Measurements from ENCODE around the gene AP3B2.
"Not testable (repeated sequence)": the region's sequence is repeated elsewhere in the genome, so short reads cannot be mapped to it uniquely, and the experiment has no call there.

AP3B2 gene

DNA sequence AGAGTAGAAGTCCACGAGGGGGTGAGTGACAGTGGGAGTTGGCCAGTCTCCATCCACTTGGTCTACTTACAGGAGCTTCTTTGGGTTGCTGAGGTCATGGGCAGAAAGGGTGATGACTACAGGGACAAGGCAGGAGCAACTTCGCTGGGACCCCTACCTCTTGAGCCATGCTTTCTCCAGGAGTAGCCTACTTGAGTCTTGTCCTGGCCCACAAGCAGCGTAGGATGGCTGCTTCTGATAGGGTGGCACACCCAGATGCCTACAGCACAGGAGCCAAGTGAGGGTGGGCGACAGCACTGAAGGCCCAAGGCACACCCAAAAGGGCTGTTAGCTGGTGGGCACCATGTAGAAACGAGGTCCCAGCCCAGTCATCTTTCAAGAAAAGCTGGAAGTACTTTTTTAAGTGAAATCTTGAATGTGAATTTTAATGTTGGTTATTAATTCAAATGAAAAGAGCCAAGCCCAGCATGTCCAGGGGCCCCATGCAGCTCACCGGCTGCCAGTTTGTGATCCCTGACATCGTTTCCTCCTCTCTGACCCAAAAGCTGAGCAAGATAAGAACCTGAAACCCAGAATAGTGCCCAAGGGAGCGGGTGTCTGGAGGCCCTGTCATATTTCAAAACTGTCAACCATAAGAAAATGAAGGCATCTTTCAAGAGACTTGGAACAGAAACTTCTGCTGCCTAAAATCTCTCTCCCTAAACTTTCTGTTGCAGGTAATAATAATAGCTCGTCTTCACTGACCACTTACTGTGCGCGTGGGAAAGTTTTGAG, 60.3 kb downstream of the AP3B2 start:
- DNase-seq (ENCODE audit: low read depth), result no peak

DNA sequence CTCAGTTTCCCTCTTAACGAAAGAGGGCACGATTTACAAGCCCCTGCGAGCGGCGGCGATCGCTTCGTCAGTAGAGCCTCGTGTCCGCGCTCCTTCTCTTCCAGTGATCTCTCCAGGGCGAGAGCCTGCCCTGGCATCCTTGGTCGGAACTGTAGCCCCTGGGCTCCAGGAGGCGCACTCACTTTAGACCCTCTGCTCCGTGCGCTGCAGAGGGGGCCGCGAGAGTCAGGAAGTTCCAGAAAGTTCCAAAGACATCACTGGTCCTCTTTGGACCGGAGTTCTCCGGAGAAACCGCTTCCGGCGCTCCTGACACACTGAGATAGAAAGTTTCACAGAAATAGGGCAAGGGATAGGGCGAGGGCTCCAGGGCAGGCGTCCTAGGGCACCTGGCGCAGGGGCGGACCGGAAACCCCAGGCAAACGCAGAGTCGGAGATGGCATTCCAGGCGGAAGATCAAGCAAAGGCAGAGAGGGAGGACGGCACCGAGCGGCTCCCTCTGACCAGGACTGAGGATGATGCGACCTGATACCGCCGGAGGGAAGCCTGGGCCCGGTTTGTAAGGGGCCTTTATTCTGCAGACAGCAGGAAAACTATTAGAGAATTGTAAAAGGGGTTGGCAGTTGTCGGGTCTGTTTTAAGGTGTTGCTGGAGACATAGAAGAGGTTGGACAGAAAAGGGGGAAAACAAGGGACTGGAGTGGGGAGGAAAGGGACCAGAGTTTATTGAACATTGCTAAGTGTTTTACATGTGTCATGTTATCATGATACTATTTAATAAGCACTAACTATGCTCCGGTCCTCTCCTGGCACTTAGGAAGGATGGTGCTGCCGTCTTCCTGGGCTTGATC, 61.2 kb downstream of the AP3B2 start:
- DNase-seq (ENCODE audit: low read depth), result no peak

DNA sequence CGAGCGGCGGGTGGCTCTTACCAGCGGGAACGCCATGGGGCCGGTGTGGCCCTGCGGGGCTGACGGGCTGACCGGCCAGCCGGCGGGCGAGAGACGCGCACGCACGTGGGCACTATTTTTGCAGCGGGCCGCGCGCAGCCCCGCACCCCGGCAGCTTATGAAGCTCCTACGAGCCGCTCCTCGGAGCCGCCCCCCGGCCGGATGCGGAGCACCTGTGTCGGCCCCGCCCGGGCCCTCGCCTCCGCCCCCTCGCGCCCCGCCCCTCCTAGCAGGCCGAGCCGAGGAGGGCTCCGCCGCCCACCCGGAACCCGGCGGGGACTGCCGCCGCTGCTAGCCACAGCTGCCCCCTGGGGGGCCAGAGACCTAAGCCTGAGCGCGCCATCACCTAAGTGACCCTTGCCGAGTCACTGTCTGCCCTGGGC, 61.8 kb downstream of the AP3B2 start:
- no peak for DNase-seq (ENCODE audit: low read depth)

DNA sequence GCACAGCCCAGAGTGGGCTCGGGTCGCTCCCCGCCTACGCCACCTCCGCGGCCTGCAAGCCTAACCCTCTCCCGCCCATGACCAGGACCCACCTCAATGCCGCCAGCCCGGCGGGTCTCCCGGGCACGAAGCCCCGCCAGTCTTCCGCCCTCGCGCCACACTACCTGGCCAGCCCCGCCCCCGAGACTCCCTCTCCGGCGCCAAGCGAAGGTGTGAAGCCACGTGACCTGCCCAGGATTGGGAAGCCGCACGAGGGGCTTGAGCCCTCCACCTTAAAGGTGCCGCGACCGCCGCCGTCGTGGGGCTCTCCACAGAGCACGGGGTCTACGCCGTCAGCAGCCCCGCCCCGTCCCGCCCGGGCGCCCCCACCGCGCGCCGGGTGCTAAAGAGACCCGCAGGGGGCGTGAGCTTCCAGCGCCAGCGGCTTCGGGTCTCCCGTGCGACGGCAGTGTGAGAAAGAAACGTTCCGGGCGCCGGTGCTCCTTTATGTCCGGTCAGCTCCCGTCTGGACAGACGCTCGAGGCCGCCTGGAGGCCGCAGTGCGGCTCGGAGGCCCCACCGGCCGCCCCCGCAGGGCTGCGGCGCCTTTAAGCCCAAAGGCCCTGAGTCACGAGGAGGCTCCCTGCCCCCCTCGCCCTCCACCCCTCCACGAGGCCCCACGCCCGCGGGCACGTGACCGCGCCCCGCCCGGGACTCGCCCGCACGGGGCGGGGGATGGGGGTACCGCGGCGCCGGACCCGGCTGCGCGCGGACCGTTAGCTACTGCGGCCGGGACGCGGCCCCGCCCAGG, 62.4 kb downstream of the AP3B2 start, which contains the start of gene CPEB1:
CPEB1 (minus strand) TSS at position 319 of the 790 bp plus-strand sequence. CDS start 18,904 bp downstream, outside the sequence.
- peak; percentile 28 for DNase-seq (ENCODE audit: low read depth)

DNA sequence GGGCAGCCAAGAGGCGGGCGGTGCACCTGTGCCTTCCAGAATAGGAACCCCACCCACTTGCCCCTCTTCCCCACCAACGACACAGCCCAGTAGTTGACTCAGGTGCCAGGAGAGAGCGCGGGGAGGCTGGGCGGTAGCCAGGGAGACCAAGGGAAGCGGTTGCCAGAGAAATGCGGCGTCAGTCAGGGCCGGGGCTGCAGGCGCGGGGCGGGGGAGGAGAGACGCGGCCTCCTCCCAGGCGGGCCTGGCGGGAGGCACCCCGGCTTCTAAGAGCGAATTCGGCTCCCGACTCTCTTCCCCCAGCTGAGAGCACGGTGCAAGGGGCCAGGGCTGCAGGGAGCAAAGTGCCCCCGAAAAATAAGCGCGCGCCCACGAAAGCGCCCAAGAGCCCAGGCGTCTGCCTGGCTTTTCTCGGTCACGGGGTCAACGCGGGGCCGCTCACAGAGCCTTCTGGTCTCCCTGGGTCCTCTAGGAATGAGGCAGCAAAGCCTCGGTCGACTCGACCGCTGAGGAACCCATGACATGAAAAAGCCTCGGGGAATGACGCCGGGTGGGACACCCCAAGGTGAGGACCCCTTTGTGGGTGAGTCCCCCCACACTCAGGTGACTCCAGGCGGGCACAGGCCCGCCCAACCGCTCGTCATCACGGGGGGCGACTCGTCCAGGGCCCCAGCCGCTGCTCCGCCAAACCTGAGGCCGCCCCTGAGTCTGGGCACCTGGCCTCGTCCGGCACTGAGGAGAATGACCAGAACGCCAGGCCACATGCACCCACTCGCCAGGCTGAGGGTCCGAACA, 63.2 kb downstream of the AP3B2 start:
- no peak for DNase-seq (ENCODE audit: low read depth)

DNA sequence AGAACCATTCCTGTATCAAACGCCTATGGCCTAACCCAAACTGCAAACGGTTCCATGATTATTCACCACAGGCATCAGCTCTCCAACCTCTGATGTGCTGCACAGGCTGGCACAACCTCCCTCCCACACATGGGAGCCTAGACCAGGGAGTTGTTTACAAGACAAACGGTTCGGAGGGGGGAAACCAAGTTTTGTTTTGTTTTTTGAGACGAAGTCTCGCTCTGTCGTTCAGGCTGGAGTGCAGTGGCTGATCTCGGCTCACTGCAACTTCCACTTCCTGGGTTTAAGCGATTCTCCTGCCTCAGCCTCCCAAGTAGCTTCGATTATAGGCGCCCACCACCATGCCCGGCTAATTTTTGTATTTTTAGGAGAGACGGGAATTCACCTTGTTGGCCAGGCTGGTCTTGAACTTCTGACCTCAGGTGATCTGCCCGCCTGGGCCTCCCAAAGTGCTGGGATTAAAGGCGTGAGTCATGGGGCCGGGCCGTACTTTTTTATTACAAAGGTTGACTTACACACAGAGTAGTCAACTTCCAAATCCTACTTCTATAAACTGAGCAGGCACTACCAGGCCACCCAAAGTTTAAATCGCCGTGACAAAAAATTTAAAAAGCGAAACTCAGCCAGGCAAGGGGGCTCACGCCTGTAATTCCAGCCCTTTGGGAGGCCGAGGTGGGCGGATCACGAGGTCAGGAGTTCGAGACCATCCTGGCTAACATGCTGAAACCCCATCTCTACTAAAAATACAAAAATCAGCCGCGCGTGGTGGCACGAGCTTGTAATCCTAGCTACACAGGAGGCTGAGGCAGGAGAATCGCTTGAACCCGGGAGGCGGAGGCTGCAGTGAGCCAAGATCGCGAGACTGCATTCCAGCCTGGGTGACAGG, 64.5 kb downstream of the AP3B2 start:
- not testable (repeated sequence) for DNase-seq (ENCODE audit: low read depth)

DNA sequence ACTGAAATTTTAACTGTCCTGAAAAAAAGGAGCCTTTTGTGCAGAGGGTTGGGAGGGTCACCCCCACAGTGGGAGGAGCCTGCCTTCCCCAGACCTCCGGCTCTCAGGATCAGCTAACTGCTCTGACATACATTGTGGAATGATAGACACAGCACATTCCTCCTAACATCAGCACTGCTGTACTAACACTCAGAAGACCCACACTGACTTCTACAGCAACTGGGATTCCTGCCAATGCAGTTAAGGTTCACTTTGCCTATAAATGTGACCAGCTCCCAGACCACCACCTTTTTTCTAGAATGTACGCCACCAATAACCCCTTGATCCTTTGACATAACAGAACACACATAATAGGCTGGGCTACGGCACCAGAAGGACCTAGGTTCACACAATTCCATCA, 65.7 kb downstream of the AP3B2 start:
- no peak for DNase-seq (ENCODE audit: low read depth)

DNA sequence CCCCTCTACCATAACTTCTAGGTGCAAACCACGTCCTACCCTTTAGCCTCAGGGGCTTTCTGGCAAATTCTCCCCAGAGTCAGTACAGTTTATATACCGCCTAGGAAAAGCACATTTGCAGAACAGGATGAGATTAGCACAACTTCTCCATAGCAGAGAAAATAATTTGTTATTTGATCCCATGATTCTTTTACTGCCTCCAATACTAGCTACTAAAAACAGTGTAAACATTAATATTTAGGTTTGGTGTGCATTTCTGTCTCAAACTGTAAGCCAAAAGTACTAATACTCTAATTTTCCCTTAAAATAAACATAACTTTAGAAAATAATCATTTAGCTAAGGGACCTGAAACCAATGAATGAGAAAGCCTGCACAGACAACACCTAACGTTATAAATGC, 67.0 kb downstream of the AP3B2 start:
- DNase-seq (ENCODE audit: low read depth), result no peak

GRCh38 chr15:82641129-82641798, 68.4 kb downstream of the AP3B2 start:
- DNase-seq (ENCODE audit: low read depth), result no peak

DNA sequence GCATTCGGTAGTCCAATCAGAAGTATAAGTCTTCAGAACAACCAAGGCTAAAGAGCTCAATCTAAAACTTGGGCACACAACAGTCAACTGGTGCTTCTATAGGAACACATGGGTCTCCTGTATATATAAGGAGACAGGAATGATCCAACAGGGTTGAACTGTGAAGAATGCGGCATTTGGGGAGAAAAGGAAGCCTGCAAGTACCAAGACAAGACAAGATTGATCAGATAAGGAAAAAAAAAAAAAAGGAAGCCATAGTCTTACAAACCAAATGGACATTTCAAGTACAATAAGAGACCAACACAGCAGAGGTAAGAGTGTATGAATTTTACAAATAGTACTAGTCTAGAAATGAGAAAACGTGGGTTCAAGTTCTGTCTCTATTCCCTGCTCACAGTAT, 69.0 kb downstream of the AP3B2 start:
- no peak for DNase-seq (ENCODE audit: low read depth)

DNA sequence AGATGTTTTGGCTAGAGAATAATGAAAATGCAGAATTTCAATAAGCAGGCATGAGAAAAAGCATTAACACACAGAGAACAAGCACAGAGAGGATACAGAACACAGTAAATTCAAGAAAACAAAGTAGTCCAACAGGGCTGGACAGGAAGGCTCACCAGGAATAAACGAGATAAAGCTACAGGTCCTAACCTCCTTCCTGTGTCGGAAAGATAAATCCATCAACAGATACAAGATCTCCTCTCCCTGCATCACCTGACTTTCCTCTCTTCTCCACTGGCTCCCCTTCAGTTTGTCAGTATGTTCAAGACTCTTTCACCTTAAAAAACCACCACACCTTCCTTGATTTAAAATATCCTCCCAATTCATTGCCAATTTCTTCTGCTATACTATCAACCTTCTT, 73.9 kb downstream of the AP3B2 start:
- no peak for DNase-seq (ENCODE audit: low read depth)

GRCh38 chr15:82630033-82630432, 79.6 kb downstream of the AP3B2 start:
- no peak for DNase-seq (ENCODE audit: low read depth)

GRCh38 chr15:82625136-82625535, 84.5 kb downstream of the AP3B2 start:
- DNase-seq (ENCODE audit: low read depth), result no peak

DNA sequence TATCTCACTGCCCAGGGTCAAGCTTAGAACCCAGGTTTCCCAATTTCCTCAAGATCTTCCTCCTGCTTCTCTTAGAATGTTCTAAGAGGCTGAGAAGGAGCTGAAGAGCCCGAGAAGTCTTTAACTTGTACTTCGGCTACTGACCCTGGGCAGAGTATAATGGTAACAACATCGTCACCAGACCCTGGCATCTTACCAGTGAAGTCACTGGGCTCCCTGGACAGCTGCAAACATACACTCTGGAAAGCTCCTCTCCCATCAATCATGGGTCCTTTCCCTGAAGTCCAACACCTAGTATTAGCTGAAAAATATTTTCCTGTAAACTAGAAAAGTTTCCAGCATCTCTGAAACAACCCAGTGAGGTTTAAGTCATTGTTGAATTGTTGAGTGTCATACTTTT, 85.2 kb downstream of the AP3B2 start:
- no peak for DNase-seq (ENCODE audit: low read depth)

DNA sequence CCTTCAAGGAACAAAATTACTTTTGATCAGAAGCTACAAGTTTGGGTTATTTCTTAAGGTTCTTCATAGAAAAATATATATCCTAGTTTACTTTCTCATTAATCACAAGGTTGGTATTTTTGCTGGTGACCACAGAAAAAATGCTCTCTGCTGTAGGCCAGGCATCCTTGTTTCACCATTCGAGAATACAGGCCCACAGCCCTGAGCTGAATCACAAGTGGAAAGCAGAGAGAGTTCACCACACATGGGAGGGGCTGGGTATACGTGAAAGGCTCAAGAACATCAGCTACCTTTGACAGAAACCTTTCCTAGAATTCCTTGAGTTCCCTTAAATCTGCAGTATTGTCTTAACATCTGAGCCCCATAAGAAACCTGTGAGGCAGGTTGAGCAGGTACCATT, 85.7 kb downstream of the AP3B2 start:
- DNase-seq (ENCODE audit: low read depth), result no peak

DNA sequence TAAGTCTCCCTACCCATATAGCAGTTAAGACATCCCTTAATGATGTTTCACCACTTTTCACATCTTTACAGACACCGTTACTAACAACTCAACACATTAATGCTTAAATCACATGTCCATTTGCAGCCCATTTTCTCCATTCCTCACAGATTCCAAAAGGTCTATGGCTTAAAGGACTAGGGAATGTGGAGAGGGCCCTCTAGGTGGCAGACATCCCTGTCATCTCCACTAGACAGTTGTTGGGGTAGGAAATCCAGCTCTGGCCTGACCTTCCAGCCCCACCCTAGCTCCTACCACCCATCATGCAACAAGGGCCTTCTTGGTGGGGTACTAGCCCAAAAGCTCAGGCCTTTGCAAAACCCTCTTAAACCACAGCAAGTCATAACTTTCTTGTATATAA, 87.7 kb downstream of the AP3B2 start:
- DNase-seq (ENCODE audit: low read depth), result no peak

GRCh38 chr15:82613747-82614146, 95.9 kb downstream of the AP3B2 start:
- DNase-seq (ENCODE audit: low read depth), result no peak

GRCh38 chr15:82611348-82611747, 98.3 kb downstream of the AP3B2 start:
- no peak for DNase-seq (ENCODE audit: low read depth)
